GM10266 (cell line): Measurements from ENCODE around the gene FBL.
A peak's percentile ranks its signal among the peaks of the same experiment; 100 is the strongest.
"Not testable (repeated sequence)": the region's sequence is repeated elsewhere in the genome, so short reads cannot be mapped to it uniquely, and the experiment has no call there.

Experiments
- DNase-seq: peaks from one replicate; pipeline ENCODE4 v3.0.0; 2012; ENCODE audit errors: extremely low spot score
- TF ChIP-seq, protein P1 (sequence below): IDR thresholded peaks from 2 replicates; pipeline ENCODE4 v1.5.1; 2012; ENCODE audit warnings: mild to moderate bottlenecking, low read depth; ENCODE audit not compliant: control insufficient read depth, insufficient read depth; ENCODE audit errors: missing control alignments

FBL gene

DNA sequence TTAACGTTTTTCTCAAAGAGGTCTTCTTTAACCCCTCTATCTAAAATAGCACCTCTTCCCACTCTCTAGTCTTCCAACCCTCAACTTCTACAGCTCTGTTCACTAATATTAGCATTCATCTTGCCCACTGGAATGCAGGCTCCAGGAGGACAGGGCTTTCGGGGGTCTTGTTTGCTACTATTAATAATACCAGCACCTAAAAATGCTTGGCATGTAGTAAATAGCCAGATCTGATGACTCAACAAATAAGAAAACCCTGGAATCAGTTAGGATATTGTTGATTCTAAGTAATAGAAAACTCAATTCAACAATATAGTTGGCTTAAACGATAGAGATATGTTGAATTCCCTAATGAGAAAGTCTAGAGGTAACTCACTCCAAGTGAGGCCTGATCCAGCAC, 26.4 kb downstream of the FBL start:
- DNase-seq = no peak
- TF ChIP-seq, protein P1, sequence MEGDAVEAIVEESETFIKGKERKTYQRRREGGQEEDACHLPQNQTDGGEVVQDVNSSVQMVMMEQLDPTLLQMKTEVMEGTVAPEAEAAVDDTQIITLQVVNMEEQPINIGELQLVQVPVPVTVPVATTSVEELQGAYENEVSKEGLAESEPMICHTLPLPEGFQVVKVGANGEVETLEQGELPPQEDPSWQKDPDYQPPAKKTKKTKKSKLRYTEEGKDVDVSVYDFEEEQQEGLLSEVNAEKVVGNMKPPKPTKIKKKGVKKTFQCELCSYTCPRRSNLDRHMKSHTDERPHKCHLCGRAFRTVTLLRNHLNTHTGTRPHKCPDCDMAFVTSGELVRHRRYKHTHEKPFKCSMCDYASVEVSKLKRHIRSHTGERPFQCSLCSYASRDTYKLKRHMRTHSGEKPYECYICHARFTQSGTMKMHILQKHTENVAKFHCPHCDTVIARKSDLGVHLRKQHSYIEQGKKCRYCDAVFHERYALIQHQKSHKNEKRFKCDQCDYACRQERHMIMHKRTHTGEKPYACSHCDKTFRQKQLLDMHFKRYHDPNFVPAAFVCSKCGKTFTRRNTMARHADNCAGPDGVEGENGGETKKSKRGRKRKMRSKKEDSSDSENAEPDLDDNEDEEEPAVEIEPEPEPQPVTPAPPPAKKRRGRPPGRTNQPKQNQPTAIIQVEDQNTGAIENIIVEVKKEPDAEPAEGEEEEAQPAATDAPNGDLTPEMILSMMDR = no peak

DNA sequence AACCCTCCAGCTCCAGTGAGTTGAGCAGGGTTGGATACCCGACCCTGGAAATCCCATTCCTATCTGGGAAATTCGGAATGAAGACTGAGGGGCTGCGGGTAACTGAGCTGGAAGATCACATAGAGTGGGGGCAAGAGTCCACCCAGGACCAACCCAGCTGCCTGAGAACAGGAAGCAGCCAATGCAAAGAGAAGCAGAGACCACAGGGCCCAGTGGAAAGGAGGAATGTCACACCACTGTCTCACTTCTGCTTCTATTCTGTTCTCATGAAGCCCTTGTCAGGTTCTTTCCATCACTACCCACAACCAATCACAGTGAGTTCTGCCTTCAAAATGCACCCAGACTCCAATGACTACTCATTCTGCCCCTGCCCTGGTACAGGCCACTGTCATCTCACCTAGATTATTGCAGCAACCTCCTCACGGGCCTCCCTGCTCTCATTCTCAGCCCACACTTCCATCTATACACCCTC, 27.5 kb downstream of the FBL start:
- TF ChIP-seq, protein P1 = no peak
- DNase-seq = peak; percentile 83

DNA sequence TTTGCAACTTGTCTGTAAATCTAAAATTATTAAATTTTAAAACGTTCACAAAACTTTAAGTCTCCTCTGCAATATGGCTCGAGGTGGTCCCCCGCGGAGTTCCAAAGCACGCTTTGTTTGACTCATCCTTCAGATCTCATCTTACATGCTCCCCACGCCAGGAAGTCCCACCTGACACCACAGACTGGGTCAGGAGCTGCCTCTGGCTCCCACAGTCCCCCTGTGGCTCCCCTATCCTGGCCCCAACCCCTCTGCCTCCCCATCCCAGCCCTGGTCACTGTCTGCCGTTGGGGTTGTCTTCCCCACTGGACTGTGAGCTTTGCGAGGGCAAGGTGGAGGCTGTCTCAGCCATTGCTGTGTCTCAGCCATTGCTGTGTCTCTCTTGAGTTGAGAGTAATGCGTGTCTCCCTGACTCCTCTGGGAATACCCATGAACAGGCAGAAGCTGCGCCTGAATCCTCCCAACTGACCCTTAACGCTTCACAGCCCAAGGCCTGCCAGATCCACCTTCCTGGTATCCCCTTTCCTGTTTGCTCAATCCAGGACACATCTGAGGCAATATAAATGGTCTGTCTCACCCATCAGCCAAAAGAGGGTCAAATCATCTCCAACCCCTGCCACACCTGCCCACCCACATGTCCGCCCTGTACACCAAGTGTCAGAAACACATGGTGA, 28.2 kb downstream of the FBL start:
- no peak for DNase-seq
- TF ChIP-seq, protein P1 = no peak

DNA sequence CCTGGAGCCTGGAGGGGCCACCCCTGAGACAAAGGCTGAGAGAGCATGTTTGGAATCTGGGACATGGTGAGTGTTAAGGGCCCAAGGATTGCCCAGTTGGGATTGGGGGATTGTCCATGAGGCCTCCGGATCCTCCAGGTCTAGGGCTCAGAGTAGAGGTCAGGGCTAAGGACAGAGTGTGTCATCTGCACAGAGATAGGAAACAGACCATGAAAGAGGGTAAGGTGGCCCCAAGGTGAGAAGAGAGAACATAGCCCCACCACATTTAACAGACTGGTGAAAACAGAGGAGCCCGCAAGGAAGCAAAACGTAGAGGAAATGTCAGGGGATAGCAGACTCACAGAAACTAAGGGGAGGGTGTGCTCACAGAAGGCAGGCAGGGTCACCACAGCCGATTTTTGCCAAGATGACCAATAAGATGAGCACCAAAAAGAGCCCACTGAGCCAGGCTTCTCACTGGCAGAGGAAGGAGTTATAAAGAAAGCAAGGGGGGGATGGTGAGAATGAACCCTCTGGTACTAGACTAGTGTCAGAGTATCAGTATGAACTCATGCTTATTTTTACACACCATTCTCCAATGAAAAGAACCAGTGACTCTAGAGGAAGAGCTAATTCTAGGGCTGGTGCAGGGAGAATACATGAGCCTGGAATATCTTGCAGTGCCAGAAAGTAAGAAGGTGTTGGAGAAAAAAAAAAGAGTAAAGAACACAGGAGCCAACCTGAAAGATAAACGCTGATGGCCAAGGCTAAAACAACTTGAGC, 29.7 kb downstream of the FBL start:
- TF ChIP-seq, protein P1 = no peak
- no peak for DNase-seq

DNA sequence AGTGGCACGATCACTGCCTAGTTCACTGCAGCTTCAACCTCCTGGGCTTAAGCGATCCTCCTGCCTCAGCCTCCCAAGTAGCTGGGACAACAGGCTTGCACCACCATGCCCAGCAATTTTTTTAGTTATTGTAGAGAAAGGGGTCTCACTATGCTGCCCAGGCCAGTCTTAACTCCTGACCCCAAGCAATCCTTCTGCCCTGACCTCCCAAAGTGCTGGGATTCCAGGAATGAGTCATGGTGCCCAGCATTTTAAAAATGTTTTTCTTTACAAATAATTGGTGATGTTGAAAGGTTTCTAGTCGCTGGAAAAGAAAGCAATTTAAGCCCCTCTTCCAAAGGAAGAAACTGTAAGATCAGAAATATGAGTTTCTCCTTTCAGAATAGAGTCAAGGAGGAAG, 31.6 kb downstream of the FBL start:
- TF ChIP-seq, protein P1 = no peak

DNA sequence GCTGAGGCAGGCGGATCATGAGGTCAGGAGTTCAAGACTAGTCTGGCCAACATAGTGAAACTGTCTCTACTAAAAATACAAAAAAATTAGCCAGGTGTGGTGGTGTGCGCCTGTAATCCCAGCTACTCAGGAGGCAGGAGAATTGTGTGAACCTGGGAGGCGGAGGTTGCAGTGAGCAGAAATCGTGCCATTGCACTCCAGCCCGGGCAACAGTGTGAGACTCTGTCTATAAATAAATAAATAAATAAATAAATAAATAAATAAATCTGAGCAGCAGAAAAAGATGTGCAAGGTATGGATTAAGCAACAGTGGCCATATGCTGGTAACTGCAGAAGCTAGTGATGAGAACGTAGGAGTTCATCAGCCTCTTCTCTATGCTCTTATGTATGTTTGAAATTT, 32.1 kb downstream of the FBL start:
- DNase-seq = not testable (repeated sequence)

More for the DNA sequence above, 31.6 kb downstream of the FBL start:
- DNase-seq = no peak

DNA sequence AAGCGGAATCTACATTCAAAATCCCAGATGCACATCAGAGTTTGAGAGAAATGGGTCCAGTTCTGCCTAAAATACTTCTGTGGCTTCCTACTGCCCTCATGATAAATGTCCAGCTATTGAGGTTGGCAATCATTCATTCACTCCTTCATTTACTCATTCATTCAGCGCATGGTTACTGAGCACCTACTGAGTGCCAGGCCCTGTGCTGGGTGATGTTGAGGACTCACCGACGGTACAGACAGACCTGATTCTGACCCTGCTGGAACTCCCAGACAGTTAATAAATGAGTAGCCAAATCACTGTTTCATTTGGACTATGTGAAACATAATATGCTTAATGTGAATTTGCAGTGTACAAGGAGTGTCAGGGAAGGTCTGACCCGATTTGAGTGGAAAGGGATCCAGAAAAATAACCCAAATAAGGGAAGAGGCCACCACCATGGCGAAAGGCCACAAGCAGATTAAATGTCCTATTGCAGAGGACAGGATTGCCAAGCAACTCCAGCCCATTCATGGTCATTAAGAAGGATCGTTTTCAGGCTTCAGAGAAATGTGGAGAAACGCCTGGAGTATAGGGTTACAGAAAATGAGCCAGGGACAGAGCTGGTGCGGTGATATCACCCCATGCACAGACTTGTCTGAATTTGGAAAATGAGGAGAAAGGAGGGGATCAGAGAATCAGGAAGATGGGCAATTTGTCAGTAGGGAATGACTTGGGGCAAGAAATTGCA, 32.8 kb downstream of the FBL start:
- TF ChIP-seq, protein P1 = no peak
- no peak for DNase-seq
